Astrocyte (in vitro differentiated cells and primary cell): Measurements from ENCODE around the gene SEMA6A.

Experiments used
- CTCF ChIP-seq: IDR thresholded peaks from 2 replicates; pipeline ENCODE4 v1.5.1; 2011; ENCODE audit warnings: low read depth, mild to moderate bottlenecking, inconsistent platforms, low read length, moderate library complexity; ENCODE audit not compliant: insufficient read depth
- EZH2 ChIP-seq: IDR thresholded peaks from 2 replicates; pipeline ENCODE4 v1.6.1; 2012; ENCODE audit warnings: mild to moderate bottlenecking, low read length, inconsistent platforms; ENCODE audit not compliant: insufficient read depth

GRCh38 chr5:116449458-116449857 lies 125.2 kb downstream of the SEMA6A start:
- no peak for TF ChIP-seq CTCF
- no peak for TF ChIP-seq EZH2
